ENCODE results near the gene TSNAXIP1.

TSNAXIP1 gene

DNA sequence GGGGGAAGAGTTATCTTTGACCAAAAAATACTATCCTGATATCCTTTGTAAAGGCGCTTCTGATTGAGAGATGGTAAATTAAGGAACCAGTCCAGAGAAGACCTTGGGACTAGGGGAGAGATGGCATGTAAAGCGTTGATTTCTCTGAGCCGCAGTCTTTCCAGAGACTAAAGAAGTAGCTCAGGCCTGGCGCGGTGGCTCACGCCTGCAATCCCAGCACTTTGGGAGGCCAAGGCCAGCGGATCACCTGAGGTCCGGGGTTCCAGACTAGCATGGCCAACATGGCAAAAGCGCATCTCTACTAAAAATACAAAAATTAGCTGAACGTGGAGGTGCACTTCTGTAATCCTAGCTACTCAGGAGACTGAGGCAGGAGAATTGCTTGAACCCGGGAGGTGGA lies 41.4 kb downstream of the TSNAXIP1 start:
- TF ChIP-seq EZH2phosphoT487 (conservative IDR thresholded peaks at IDR 0.05; ENCODE audit: low read length): no peak
- TF ChIP-seq, protein P1, sequence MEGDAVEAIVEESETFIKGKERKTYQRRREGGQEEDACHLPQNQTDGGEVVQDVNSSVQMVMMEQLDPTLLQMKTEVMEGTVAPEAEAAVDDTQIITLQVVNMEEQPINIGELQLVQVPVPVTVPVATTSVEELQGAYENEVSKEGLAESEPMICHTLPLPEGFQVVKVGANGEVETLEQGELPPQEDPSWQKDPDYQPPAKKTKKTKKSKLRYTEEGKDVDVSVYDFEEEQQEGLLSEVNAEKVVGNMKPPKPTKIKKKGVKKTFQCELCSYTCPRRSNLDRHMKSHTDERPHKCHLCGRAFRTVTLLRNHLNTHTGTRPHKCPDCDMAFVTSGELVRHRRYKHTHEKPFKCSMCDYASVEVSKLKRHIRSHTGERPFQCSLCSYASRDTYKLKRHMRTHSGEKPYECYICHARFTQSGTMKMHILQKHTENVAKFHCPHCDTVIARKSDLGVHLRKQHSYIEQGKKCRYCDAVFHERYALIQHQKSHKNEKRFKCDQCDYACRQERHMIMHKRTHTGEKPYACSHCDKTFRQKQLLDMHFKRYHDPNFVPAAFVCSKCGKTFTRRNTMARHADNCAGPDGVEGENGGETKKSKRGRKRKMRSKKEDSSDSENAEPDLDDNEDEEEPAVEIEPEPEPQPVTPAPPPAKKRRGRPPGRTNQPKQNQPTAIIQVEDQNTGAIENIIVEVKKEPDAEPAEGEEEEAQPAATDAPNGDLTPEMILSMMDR (IDR thresholded peaks at IDR 0.05; ENCODE audit: insufficient read depth, low read length, poor library complexity, severe bottlenecking): no peak
- peak overlapping the region; percentile 85 for H3K4me2 ChIP-seq (ENCODE audit: low read depth, low read length, poor library complexity, severe bottlenecking)
- no peaks in the 10 kb centered on the region for H3K9me2 ChIP-seq (replicated peaks; ENCODE audit: insufficient read depth, low read length)
- peak overlapping the region; percentile 96 for H3K9ac ChIP-seq (ENCODE audit: low read length)
- no peak overlapping the region for H3K27ac ChIP-seq (ENCODE audit: low read depth, low read length)
- peaks cover 80% of the 10 kb centered on the region for H3K79me2 ChIP-seq (ENCODE audit: insufficient read depth, low read length)
- no peaks in the 10 kb centered on the region for H3K27me3 ChIP-seq (ENCODE audit: low read length)
- peaks cover 22% of the 10 kb centered on the region for H3F3A ChIP-seq (ENCODE audit: insufficient read depth)
- H3K36me3 ChIP-seq (ENCODE audit: low read length): no peaks in the 10 kb centered on the region
- peaks cover 5% of the 10 kb centered on the region; the same call in 1 of the 2 replicates for H4K20me1 ChIP-seq (ENCODE audit: low read depth, low read length)
- H2AFZ ChIP-seq (ENCODE audit: low read depth, low read length, severe bottlenecking): no peak overlapping the region
- peak overlapping the region; percentile 90 for H3K4me3 ChIP-seq (ENCODE audit: insufficient read depth, low read length, poor library complexity, severe bottlenecking)
- no peaks in the 10 kb centered on the region for H3K9me3 ChIP-seq (ENCODE audit: insufficient read depth, low read length)

DNA sequence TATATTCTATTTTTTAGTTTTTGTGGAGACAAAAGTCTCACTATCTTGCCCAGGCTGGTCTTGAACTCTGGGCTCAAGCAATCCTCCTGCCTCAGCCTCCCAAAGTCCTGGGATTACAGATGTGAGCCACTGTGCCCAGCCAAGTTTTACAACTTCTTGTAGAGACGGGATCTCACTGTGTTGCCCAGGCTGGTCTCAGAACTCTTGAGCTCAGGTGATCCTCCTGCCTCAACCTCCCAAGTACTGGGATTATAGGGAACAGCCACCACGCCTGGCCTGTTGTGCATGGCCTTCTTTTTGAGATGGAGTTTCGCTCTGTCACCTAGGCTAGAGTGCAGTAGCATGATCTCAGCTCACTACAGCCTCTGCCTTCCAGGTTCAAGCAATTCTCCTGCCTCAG lies 47.0 kb downstream of the TSNAXIP1 start:
- no peaks in the 10 kb centered on the region for H3K9me2 ChIP-seq (replicated peaks; ENCODE audit: insufficient read depth, low read length)
- no peaks in the 10 kb centered on the region for H3K9me3 ChIP-seq (ENCODE audit: insufficient read depth, low read length)
- H2AFZ ChIP-seq (ENCODE audit: low read depth, low read length, severe bottlenecking): no peak overlapping the region
- H3K9ac ChIP-seq (ENCODE audit: low read length): no peak overlapping the region
- no peaks in the 10 kb centered on the region for H3F3A ChIP-seq (ENCODE audit: insufficient read depth)
- peaks cover 10% of the 10 kb centered on the region; the same call in 1 of the 2 replicates for H4K20me1 ChIP-seq (ENCODE audit: low read depth, low read length)
- H3K27ac ChIP-seq (ENCODE audit: low read depth, low read length): no peak overlapping the region
- TF ChIP-seq EZH2phosphoT487 (conservative IDR thresholded peaks at IDR 0.05; ENCODE audit: low read length): no peak
- TF ChIP-seq, protein P1 (IDR thresholded peaks at IDR 0.05; ENCODE audit: insufficient read depth, low read length, poor library complexity, severe bottlenecking): no peak
- H3K27me3 ChIP-seq (ENCODE audit: low read length): no peaks in the 10 kb centered on the region
- no peaks in the 10 kb centered on the region for H3K36me3 ChIP-seq (ENCODE audit: low read length)
- peaks cover 97% of the 10 kb centered on the region for H3K79me2 ChIP-seq (ENCODE audit: insufficient read depth, low read length)
- no peak overlapping the region for H3K4me3 ChIP-seq (ENCODE audit: insufficient read depth, low read length, poor library complexity, severe bottlenecking)
- no peak overlapping the region for H3K4me2 ChIP-seq (ENCODE audit: low read depth, low read length, poor library complexity, severe bottlenecking)

DNA sequence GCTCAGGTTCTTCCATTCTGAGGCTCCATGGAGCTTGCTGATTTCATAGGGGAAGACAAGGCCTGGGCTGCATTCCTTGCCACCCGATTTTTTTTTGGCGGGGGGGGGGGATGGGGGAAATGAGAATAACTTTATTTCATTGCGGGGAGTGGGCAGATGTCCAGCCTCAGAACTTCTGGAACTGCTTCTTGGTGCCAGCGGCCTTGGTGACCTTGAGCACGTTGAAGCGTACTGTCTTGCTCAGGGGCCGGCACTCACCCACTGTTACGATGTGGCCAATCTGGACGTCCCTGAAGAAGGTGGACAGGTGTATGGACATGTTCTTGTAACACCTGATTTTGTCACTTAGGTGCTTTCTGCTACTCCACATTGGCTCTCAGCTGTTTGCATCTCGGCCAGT lies 49.1 kb downstream of the TSNAXIP1 start:
- Histone ChIP-seq H3K79me2 (ENCODE audit: insufficient read depth, low read length) (peaks cover 94% of the 10 kb centered on the region), H3K9me2 (replicated peaks; ENCODE audit: insufficient read depth, low read length) (no peaks in the 10 kb centered on the region), H2AFZ (ENCODE audit: low read depth, low read length, severe bottlenecking) (no peak overlapping the region), H3K27me3 (ENCODE audit: low read length) (no peaks in the 10 kb centered on the region), H4K20me1 (ENCODE audit: low read depth, low read length) (peaks cover 10% of the 10 kb centered on the region; the same call in 1 of the 2 replicates), H3K27ac (ENCODE audit: low read depth, low read length) (no peak overlapping the region), H3K4me2 (ENCODE audit: low read depth, low read length, poor library complexity, severe bottlenecking) (no peak overlapping the region), H3K9me3 (ENCODE audit: insufficient read depth, low read length) (no peaks in the 10 kb centered on the region), H3K4me3 (ENCODE audit: insufficient read depth, low read length, poor library complexity, severe bottlenecking) (no peak overlapping the region), H3F3A (ENCODE audit: insufficient read depth) (no peaks in the 10 kb centered on the region), H3K9ac (ENCODE audit: low read length) (no peak overlapping the region), H3K36me3 (ENCODE audit: low read length) (no peaks in the 10 kb centered on the region)
- TF ChIP-seq, protein P1 (IDR thresholded peaks at IDR 0.05; ENCODE audit: insufficient read depth, low read length, poor library complexity, severe bottlenecking): no peak
- TF ChIP-seq EZH2phosphoT487 (conservative IDR thresholded peaks at IDR 0.05; ENCODE audit: low read length): no peak
